ENCODE results near the gene SMIM27.
A peak's percentile ranks its signal among the peaks of the same experiment; 100 is the strongest.
"Not testable (repeated sequence)": the region's sequence is repeated elsewhere in the genome, so short reads cannot be mapped to it uniquely, and the experiment has no call there.

SMIM27 gene, protein sequence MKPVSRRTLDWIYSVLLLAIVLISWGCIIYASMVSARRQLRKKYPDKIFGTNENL

DNA sequence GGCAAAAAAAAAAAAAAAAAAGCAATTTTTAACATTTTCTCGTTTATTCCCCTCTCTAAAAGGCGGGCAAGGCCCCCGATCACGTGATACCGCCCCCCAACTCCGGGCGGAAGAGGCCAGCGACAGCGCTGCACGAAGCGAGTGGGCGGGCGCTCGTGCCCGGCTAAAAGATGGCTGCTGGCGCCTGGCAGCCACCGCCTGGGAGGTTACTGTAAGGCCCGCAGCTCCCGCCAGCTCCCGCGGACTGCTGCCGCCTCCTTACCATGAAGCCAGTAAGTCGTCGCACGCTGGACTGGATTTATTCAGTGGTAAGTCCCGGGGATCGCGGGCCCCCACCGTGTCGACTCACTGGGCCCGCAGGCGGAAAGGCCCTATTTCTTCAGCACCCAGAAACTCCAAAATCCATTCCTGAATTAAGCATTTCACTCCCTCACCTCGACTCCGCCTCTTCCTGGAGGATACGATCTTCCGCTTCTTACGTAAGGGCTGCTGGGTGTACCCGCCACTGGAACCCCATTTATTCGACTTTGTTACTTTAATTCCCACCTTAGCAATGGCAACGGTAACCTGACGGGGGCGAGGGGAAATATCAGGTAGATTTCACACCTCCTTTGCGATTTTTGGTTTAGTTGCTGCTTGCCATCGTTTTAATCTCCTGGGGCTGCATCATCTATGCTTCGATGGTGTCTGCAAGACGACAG lies at the start of gene SMIM27, which contains the start of gene TOPORS:
Gene SMIM27, plus strand, starts transcription at position 156 of the 701 bp plus-strand sequence. Its CDS starts 108 bp downstream, at position 264.
Gene TOPORS, minus strand, starts transcription at position 415 of the 701 bp plus-strand sequence. Its CDS starts 150 bp downstream, at position 265.
- peak; percentile 96 for DNase-seq

DNA sequence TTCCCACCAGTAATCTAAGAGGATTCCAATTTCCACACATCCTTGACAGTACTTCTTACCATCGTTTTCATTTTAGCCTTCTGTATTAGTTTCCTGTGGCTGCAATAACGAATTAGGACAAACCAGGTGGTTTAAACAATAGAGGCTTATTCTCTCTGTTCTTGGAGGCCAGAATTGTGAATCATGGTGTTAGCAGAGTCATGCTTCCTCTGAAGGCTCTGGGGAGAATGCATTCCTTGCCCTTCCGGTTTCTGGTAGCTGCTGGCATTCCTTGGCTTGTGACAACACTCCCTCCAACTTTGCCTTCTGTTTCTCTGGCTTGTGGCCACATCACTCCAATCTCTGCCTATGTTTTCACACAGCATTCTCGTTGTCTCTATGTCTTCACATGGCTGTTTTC lies 49.7 kb upstream of the SMIM27 start:
- DNase-seq: no peak

DNA sequence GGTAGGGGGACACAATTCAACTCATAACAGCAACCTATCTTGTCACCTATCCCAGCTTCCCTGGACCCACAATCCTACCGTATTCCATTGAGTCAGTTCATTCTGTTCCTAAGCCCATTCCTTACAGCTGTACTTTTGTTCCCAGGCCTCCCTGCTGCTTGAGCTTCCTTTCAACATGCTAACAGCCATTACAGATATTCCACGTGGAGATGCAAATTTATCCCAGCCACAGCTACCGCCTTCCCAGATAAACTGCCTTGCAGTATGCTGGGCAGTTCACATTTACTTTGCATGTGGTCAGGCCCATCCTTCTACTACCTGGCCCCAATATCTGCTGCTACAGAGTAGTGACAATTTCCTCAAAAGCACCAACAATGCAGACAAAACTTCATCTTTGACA lies 49.1 kb upstream of the SMIM27 start:
- no peak for DNase-seq

DNA sequence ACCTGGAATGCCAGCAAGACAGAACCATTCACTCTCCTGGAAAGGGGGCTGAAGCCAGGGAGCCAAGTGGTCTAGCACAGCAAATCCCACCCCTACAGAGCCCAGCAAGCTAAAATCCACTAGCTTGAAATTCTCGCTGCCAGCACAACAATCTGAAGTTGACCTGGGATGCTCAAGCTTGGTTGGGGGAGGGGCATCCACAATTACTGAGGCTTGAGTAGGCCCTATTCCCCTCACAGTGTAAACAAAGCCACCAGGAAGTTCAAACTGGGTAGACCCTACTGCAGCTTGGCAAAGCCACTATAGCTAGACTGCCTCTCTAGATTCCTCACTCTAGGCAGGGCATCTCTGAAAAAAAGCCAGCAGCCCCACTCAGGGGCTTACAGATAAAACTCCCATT lies 43.4 kb upstream of the SMIM27 start:
- no peak for DNase-seq

DNA sequence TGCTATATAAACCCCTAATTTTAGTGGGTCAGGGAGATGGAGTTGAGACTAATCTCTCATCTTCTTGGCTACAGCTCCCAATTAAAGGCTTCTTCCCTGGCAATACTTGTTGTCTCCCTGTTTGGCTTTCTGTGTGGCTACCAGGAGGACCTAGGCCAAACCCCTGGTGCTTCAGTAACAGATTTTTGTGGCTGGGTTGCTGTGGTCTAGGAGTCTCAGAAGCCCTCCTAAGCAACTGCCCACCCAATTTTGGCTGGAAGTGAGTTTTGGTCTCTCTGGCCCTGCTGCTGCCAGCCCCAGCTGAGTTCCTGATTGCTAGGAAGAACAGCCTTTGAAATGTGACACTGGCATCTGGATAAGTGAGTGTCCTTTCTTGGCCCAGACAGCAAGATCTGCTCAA lies 35.9 kb upstream of the SMIM27 start:
- DNase-seq: no peak

DNA sequence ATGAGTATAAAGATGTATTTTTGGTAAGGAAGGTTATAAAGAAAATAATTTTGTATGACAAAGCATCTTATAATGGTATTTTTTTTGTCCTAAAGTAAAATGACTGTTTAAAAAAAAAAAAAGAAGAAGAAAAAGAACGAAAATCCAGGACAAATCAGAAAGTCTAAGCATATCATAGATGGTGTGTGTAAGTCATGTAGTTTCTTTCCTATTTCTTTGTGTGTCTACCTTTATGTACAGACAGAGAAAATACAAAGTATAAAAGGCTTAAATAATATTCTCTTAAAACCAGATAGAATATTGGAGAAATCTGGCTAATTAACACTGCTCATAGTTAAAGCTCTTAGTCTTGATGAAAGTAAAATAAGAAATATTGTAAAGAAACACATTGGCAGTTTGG lies 33.9 kb upstream of the SMIM27 start:
- no peak for DNase-seq

DNA sequence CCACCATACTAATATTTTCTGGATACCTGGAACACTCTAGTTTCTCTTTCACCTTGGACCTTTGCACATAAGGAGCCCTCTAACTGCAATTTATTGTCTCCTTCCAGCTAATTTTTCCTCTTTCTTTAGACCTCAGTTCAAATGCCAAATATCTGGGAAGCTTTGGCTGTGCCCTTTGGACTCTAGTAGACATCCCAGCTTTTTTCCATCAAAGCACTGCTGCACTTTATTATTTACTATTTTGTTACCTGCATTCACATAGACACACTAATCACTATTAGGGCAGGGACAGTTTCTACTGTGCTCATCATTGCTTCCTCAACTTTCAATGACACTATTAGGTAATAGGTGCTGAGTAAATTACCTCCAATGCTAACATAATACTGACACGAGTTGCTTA lies 28.2 kb upstream of the SMIM27 start:
- no peak for DNase-seq

DNA sequence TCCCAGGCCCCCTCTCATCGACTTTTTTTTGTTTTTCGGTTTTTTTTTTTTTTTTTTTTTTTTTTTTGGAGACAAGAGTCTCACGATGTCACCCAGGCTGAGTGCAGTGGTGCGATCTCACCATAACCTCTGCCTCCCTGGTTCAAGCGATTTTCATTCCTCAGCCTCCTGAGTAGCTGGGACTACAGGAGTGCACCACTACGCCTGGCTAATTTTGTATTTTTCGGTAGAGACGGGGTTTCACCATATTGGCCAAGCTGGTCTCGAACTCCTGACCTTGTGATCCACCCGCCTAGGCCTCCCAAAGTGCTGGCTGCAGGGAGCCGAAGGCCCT lies 27.6 kb upstream of the SMIM27 start:
- DNase-seq: not testable (repeated sequence)

DNA sequence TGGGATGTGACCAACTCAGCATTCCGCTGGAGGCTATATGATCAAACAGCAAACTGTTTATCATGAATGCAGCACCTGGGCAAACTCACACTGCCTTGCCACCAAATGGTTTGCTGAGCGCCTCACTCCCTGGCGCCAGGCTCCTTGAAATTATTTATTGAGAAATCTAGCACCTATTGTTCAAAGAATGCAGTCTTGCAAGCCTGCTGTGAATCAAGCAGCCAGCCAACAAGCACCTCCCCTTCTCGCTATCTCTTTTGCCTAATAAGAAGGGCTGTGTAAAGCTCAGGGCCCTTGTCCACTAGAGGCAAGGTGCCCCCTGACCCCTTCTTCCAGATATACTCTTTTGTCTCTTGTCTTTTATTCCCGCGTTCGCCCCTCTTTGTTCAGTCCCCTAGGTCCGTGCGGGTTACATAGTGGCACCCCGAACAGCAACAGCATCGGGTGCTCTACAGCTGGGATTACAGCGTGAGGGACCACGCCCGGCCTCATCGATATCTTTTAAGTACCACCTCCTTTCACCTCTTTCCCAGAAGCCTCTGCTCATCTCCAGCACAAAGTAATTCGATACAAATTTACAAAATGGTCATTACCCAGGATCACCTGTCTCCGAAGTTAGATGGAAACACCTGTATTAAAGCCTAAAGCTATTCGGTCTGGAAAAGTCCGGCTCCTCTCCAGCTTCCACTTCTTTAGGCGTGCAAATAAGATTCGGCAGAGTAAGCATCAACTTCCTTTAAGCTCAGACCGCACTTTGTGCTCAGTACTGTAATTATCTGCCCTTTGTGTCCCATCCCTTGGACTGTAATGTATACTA lies 27.0 kb upstream of the SMIM27 start:
- peak; percentile 44 for DNase-seq

DNA sequence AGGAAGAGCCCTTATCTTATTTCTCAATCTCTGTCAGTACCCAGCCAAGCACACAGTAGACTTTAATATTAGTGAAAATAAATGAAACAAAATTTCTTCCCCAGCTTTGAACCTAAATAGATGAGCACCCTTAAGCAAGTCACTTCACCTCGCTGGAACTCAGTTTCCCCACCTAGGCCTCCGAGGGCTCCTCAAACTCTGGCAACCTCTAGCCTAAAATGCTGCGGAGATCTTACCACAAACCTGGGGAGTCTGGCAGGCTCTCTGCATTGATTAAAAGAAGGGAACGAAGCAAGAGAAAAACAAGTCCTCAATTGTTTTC lies 26.5 kb upstream of the SMIM27 start:
- no peak for DNase-seq

DNA sequence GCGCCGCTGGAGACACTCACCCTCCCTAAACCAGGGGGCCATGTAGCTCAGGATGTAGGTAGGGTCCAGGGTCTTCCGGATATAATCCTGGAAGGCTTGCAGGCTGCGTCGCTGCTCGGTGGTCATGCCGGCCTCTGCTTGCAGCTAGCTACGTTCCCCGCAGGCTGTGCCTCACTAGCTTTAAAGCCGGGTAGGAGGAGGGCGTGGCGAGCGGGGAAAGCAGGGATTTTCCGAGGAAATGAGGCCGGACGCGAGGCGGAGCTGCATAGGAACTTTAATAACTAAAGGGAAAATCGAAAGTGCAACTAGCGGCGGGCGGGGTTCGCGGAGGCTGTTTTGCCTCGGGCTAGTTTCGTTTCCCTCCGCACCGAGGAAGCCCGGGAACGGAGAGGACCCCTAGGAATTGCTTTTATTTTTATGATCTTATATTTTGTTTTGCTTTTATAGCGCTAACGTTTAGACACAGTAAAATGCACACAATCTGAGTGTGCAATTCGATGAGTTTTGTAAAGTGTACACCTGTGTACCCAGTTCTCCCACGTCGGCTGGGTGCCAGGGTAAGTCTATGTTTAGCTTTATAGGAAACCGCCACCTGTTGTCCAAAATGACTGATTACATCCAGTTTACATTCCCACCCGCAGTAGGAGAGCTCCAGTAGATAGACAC lies 26.0 kb upstream of the SMIM27 start, which contains the start of gene RIGI:
Gene RIGI, minus strand, starts transcription at position 156 of the 666 bp plus-strand sequence. Its CDS starts 30 bp downstream, at position 126.
- peak; percentile 90 for DNase-seq

DNA sequence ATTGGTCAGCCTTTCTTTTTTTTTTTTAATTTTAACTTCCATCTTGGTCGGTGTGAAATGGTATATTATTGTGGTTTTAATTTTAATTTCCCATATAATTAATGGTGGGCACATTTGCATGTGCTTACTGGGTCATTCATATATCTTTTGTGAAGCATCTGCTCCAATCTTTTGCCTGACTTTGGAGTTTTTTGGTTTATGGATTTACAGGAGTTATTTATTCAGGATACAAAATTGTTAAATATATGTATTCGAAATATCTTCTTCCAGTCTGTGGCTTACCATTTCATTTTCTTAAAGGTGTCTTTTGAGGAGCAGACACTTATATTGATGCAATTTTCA lies 25.4 kb upstream of the SMIM27 start:
- no peak for DNase-seq

DNA sequence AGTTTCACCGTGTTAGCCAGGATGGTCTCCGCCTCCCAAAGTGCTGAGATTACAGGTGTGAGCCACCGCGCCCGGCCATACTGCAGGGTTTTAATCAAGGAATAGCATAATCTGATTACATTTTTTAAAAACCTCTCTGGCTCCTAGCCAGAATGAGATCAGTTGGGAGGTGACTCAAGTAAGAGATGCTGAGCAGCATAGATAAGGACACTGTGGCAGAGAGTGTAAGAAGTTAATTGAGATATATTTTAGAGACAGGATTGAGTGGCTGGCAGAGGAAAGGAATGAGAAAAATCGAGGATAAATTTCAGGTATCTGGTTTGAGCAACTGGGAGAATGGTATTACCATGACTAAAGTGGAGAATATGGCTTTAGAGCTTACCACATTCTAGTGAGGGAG lies 18.8 kb upstream of the SMIM27 start:
- DNase-seq: peak; percentile 90

DNA sequence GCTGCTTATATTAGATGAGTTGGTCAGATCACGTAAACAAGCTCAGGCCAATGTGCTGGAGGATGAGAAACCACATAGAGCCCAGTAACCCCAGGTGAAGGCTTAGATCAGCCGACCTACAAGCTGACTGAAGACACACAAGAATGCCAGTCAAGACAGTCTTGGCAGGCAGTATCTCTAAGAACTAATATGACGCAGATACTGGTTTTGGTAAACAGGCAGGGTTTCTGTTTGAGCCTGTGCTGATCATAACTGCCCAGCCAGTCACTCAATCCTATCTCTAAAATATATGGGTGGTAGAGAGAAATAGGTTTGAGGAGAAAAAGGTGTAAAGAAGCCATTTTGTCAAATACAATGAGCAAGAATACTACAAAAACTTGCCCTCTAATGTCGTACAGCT lies 18.3 kb upstream of the SMIM27 start:
- no peak for DNase-seq

DNA sequence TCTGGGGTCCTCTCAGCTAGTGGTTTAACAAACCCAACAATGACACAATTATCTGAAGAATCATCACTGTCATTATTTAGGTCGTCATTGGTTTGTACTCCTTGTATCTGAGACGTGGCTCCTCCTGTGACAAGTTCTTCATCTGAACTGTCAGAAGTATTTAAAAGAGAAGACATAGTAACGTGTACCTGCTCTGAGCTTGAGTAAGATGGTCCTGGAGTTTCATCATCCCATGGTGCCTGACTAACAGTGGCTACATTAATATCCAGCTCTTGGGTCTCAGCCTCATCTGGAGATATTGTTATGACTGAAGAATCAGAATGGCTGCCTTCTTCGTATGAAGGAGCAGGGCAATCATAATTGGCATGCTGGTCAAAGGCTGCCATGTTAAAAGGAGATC lies 9.1 kb upstream of the SMIM27 start:
- no peak for DNase-seq

DNA sequence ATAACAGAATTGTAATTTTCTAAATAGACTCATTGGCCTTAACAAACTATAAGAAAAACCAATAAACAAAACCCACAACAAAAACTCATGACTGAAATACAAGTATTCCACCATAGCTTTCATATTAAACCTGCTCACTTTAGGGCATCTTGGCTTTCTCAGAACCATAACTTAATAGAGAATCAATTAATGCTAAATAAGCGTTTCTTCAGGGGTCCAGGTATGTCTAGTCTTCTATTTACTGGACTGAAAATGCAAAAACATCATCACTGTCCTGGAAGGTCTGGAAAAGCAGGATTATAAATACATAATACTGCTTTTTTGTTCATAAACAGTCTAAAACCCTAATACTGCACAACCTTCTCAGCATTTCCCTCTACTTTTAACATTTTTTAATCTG lies 6.2 kb upstream of the SMIM27 start:
- DNase-seq: no peak

DNA sequence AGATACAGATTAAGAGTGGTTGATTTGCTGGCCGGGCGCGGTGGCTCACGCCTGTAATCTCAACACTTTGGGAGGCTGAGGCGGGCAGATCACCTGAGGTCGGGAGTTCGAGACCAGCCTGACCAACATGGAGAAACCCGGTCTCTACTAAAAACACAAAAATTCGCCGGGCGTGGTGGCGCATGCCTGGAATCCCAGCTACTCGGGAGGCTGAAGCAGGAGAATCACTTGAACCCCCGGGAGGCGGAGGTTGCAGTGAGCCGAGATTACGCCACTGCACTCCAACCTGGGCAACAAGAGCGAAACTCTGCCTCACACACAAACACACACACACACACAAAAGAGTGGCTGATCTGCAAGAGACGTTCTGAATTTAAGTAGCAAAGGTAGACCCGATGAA lies 3.9 kb upstream of the SMIM27 start:
- not testable (repeated sequence) for DNase-seq

DNA sequence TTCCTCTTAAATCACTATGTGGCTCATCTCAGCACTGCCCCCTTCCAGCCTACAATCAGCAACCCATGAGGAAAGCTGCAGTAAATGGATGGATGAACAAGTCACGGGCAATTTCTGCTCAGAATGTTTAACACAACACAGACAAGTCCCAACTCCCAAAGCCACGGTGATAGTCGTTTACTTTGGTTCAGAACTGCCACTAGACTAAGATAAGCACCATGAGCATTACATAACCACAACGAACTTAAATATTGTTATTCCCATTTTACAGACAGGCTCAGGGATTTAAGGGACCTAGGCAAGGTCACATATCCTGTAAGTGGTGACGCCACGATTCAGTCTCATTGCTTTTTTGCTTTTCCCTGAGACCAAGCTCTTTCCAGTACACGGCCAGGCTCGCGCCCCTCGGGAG lies 2.0 kb upstream of the SMIM27 start:
- DNase-seq: peak; percentile 37

DNA sequence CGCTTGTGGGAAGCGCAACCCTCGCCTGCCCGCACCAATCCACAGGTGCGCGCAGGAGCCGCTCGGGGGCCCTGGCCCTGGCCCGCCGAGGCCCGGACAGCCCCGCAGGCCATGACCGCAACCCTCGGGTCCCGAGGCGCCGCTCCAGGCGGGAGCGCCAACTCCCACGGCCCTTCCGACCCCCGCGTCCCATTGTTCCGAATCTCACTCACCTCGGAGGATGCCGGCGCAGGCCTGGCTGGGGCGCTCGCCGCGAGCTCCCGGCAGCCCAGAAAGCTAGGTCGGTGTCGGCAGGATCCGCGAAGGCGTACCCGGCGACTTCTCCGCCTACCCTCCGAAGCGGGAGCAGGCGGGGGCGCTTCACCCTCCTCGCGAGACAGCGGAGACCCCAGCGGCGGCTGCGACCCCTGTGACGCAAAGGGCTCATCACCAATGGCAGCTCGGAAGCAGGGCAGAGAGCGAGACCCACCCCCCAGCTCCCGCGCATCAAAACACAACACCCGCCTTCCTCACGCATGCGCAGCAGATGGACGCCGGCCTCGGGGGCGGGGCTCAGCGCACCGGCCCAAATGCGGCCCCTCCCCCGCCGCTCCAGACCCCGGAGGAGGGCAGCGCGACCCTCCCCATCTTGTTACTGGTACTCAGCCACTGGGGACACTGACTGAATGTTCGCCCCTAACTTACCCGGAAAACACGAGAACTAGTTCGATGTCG lies 1.4 kb upstream of the SMIM27 start:
- DNase-seq: peak; percentile 93

DNA sequence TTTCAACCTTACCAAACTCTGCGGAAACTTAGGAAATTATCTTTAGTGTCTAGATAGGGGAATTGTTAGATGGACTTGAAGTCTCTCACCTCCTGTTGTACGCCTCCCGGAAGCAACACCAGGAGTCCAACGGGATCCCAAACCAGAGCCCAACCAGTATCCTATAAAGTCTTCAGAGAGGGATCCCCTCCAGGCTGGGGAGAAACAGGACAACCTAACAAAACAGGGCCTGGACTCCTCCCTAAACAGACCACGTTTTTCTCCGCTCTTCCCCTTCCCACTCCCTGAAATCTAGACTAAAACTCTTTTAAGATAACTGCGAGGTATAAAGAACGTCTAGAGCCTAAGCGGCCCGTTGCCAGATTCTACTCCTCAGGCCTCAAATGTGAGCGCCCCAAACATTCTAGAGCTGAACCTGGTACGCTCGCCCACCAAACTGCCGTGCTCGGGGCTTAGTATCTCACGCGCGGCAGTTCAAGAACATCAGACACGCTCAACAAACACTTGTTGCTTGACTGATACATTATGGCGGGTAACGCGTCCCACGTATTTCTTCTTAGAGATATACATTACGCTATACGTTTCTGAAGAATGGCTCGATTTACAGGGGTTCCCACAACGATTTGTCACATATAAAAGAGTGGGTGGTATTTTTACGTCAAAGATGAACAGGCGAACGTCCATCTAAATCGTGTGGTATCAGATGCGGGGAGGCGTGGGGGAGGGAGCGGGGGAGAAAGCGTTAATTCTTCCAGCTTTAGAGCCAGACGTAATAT lies 663 bp upstream of the SMIM27 start:
- DNase-seq: peak; percentile 66

DNA sequence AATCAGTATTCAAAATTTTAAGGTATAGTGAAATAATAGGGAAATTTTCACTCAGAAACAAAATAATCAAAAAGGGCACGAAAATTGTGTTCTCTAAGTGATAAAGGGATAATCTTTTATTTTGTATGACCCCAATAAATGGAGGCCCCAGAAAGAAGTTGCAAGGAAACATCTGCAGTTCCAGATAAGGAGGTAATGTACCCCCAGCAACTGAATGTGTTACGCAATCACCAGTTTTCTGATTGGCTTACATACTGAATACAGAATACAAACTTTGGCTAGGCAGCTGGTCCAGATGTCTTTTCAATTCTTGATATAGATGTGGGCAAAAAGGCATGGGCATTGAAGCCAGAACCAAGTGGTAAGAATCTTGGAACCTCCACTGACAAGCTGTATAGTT lies 2.0 kb downstream of the SMIM27 start:
- DNase-seq: peak; percentile 99

DNA sequence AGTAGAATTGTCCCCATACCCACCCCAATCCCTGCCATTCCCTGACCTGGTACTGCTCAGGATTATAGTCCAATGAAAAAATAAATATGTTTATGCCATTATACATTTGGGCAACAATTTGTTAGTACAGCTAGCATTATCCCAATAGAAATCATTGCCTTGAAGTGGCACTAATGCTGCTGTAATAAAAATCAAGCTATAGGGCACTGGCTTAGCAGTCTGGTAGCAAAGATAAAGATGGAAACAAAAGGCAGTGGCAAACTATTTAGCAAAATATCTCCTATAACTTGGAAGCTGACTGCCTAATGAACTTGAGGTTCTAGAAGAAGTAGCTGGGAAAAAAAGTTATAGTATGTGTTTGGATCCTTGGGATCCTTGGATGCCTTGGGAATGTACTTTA lies 2.5 kb downstream of the SMIM27 start:
- peak; percentile 62 for DNase-seq
